Lung (tissue), 12 donors: ENCODE results near the gene SPECC1. TPM values are rescaled to one million over a fixed set of nuclear protein-coding genes. Genes with fewer than 3 reads are reported as not detected.

Experiments
- ATAC-seq: fragments of 200-7000 bp; cut with Tn5 transposase; one replicate; pipeline ENCODE4 v1.9.1; 2020; ENCODE audit warnings: moderate number of reproducible peaks; ENCODE audit not compliant: insufficient read depth, low FRiP score
- DNase-seq, 3 donors: peaks; one replicate each; pipeline ENCODE4 v3.0.0-alpha.2; 2013 to 2017
- H3K27ac ChIP-seq, 2 donors: one replicate each; pipeline ENCODE4 v1.5.1; 2013; ENCODE audit warnings: mild to moderate bottlenecking in 2 of 2, moderate library complexity in 2 of 2, control low read depth in 1 of 2, inconsistent platforms in 1 of 2, low read depth in 1 of 2, low read length in 1 of 2
- H3K27me3 ChIP-seq, 3 donors: one replicate each; pipeline ENCODE4 v1.5.1; 2013; ENCODE audit warnings: low read length in 2 of 3; ENCODE audit not compliant: control insufficient read depth in 3 of 3, insufficient read depth in 3 of 3
- H3K36me3 ChIP-seq, 4 donors: one replicate each; pipeline ENCODE4 v1.5.1; 2013; ENCODE audit warnings: low read length in 4 of 4, mild to moderate bottlenecking in 1 of 4, moderate library complexity in 1 of 4; ENCODE audit not compliant: control insufficient read depth in 4 of 4, insufficient read depth in 4 of 4
- H3K4me1 ChIP-seq, 5 donors: one replicate each; pipeline ENCODE4 v1.5.1; 2013; ENCODE audit warnings: low read length in 5 of 5, mild to moderate bottlenecking in 2 of 5, moderate library complexity in 1 of 5; ENCODE audit not compliant: control insufficient read depth in 5 of 5, insufficient read depth in 5 of 5
- H3K4me3 ChIP-seq: one replicate; pipeline ENCODE4 v1.5.1; 2013; ENCODE audit warnings: mild to moderate bottlenecking, control low read depth, moderate library complexity
- H3K9ac ChIP-seq, 2 donors: one replicate each; pipeline ENCODE4 v1.5.1; 2013; ENCODE audit warnings: low read length in 2 of 2, control low read depth in 1 of 2; ENCODE audit not compliant: insufficient read depth in 1 of 2
- H3K9me3 ChIP-seq, 4 donors: one replicate each; pipeline ENCODE4 v1.5.1; 2013; ENCODE audit warnings: low read length in 3 of 4, mild to moderate bottlenecking in 1 of 4, moderate library complexity in 1 of 4; ENCODE audit not compliant: control insufficient read depth in 4 of 4, insufficient read depth in 3 of 4
- WGBS, 2 donors: extraction: QIAGEN DNeasy Blood & Tissue Kit; methylation state at CpG; one replicate each; pipeline ENCODE4 v1.1.7; 2013; 5-methylcytosine and 5-hydroxymethylcytosine counted together
- polyA plus RNA-seq, 2 donors: library from polyadenylated mRNA; stranded (reverse); fragments of 200-250 nt; gene quantifications; one replicate each; pipeline ENCODE4 v1.2.1, GENCODE V29; 2013
- total RNA-seq, 2 donors: library from RNA; depleted of rRNA in 1 of 2; stranded (reverse); fragments of >200 nt in 1 of 2; gene quantifications; one replicate each; pipeline ENCODE4 v1.2.1, GENCODE V29; 2014 to 2021
- TF ChIP-seq, protein P1 (sequence below): IDR thresholded peaks from 2 replicates; pipeline ENCODE4 v1.5.1; 2012; ENCODE audit warnings: mild to moderate bottlenecking; ENCODE audit errors: control extremely low read depth, extremely low read depth
- donor health status: control.
- donor health status: control.
- donor health status: Bipolar disorder and iron deficiency.
- donor health status: healthy.
- donor health status: DM: yes; HTN: yes; CAD: no.

The SPECC1 gene
- total and polyA plus RNA-seq, 4 donors: 8.8 to 27.1 (median 14.7) TPM

DNA sequence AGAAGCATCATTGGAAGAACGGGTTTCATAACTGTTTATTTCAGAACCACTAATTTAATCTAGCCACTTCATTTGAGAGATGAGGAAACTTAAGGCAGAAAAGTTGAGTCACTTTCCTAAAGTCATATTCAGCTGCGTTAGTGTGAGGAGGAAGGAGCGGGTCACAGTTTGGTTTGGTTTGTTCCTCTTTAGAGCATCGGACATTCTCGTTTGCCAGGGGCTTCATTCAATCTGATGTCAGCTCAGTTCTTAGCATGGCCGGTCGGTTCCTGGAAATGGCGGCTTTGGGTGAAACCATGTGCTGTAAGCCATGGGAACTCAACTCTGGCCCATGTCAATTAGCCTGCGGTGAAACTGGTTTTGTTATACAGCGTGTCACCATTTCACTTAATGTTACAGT lies 271.7 kb downstream of the SPECC1 start:
- TF ChIP-seq, protein P1, sequence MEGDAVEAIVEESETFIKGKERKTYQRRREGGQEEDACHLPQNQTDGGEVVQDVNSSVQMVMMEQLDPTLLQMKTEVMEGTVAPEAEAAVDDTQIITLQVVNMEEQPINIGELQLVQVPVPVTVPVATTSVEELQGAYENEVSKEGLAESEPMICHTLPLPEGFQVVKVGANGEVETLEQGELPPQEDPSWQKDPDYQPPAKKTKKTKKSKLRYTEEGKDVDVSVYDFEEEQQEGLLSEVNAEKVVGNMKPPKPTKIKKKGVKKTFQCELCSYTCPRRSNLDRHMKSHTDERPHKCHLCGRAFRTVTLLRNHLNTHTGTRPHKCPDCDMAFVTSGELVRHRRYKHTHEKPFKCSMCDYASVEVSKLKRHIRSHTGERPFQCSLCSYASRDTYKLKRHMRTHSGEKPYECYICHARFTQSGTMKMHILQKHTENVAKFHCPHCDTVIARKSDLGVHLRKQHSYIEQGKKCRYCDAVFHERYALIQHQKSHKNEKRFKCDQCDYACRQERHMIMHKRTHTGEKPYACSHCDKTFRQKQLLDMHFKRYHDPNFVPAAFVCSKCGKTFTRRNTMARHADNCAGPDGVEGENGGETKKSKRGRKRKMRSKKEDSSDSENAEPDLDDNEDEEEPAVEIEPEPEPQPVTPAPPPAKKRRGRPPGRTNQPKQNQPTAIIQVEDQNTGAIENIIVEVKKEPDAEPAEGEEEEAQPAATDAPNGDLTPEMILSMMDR: no peak
- no peaks in the 10 kb centered on the region for H3K27me3 ChIP-seq
- H3K9ac ChIP-seq: no peak overlapping the region
- H3K4me1 ChIP-seq: peaks cover 0 to 5% (median 0%) of the 10 kb centered on the region in 5 donors
- no peak overlapping the region for H3K27ac ChIP-seq
- H3K9me3 ChIP-seq: peaks cover 0 to 5% (median 0%) of the 10 kb centered on the region in 4 donors
- ATAC-seq (no peak), DNase-seq (no peak)
- no peaks in the 10 kb centered on the region for H3K36me3 ChIP-seq
- no peak overlapping the region for H3K4me3 ChIP-seq
- 59 to 79% methylated on average over 10 of the region's 10 CpGs for WGBS, 2 donors

DNA sequence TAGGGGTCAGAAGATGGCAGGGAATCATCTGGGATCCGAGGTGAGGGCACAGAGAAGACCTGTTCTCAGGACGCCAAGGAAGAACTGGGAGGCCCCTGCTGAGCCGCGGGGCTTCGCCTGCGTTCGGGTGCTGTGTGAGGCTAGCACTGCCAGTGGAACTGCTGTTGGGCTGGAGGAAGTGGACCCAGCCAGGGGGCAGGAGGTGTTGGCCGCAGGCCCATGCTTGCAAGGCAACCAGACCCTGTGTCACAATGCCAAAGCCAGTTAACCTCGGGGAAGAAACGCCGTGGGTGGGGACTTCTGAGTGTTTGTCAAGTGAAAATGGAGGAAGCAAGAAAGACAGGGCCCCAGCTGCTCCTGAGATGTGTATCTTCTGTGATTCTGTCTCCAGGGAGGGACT lies 272.7 kb downstream of the SPECC1 start:
- TF ChIP-seq, protein P1: no peak
- Histone ChIP-seq H3K4me1 (peaks cover 0 to 5% (median 0%) of the 10 kb centered on the region in 5 donors), H3K9ac (no peak overlapping the region), H3K27ac (peak overlapping the region in 1 of 2 donors; percentile 18), H3K27me3 (no peaks in the 10 kb centered on the region), H3K9me3 (peaks cover 0 to 5% (median 0%) of the 10 kb centered on the region in 4 donors), H3K4me3 (no peak overlapping the region), H3K36me3 (no peaks in the 10 kb centered on the region)
- ATAC-seq (peak; percentile 53), DNase-seq (no peak)
- WGBS, 2 donors: 26 to 50% methylated on average over 11 of the region's 11 CpGs

DNA sequence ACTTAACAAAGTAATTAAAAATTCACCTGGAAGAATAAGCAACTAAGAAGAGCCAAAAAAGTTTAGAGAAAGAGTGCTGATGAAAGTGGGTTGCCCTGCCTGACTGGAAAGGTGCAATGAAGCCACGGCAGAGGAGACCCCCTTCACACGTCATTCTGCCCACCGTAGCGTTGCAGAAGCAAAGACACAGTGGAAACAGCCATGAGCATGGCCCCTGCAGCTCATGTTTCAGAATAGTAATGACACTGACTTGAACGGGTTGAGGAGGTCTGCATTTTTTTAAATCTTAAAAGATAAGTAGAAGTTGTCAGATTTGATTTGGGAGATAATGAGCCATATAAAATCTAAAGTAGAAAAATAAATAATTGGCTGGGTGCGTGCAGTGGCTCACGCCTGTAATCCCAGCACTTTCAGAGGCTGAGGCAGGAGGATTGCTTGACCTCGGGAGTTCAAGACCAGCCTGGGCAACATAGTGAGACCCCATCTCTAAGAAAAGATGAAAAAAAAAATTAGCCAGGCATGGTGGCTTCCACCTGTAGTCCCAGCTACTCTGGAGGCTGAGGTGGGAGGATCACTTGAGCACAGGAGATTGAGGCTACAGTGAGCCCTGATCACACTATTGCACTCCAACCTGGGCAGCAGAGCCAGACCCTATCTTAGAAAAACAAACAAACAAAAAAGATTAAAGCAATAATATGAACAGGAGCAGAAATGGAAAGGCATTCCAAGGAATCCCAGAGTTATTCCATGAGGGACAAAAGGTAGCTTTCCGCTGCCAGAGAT lies 273.6 kb downstream of the SPECC1 start:
- Histone ChIP-seq H3K4me3 (no peak overlapping the region), H3K9me3 (peaks cover 0 to 5% (median 0%) of the 10 kb centered on the region in 4 donors), H3K9ac (no peak overlapping the region), H3K27me3 (no peaks in the 10 kb centered on the region), H3K36me3 (no peaks in the 10 kb centered on the region), H3K27ac (no peak overlapping the region), H3K4me1 (peaks cover 0 to 5% (median 0%) of the 10 kb centered on the region in 5 donors)
- WGBS, 2 donors: 89 to 94% methylated on average over 9 of the region's 9 CpGs
- DNase-seq (no peak), ATAC-seq (no peak)
- TF ChIP-seq, protein P1: no peak

DNA sequence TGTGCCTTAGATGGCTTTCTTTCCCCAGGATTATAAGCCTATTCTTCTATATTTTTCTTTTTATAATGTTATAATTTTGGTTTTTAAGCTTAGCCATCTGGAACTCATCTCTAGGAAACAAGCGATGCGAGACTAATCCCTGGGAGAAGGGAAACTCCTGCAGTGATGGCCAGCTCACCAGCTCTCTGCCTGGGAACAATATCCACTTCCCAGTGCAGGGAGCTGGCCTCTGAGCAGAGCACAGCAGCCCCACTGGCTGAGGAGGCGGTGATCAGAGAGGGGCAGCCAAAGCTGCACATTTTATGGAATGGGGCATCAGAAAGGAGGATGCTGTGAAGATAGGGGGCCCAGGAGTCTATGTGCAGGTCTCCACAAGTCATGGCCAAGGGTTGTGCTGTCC lies 274.9 kb downstream of the SPECC1 start:
- WGBS, 2 donors: 94 to 95% methylated on average over 3 of the region's 3 CpGs
- TF ChIP-seq, protein P1: no peak
- Histone ChIP-seq H3K9me3 (peaks cover 0 to 5% (median 0%) of the 10 kb centered on the region in 4 donors), H3K36me3 (no peaks in the 10 kb centered on the region), H3K4me1 (peaks cover 0 to 5% (median 0%) of the 10 kb centered on the region in 5 donors), H3K27me3 (no peaks in the 10 kb centered on the region), H3K27ac (no peak overlapping the region), H3K4me3 (no peak overlapping the region), H3K9ac (no peak overlapping the region)
- ATAC-seq: no peak
- DNase-seq: no peak
